Right renal cortex interstitium (tissue), 3 donors: Measurements from ENCODE around the gene CACNA2D1. TPM values are rescaled to one million over a fixed set of nuclear protein-coding genes. Genes with fewer than 3 reads are reported as not detected.
"Not testable (repeated sequence)": the region's sequence is repeated elsewhere in the genome, so short reads cannot be mapped to it uniquely, and the experiment has no call there.

Experiments
- DNase-seq, 3 donors: peaks; one replicate each; pipeline ENCODE4 v3.0.0-alpha.2; 2013; ENCODE audit warnings: low read depth in 3 of 3, low spot score in 2 of 3
- polyA plus RNA-seq, 3 donors: library from polyadenylated mRNA; unstranded; fragments of 120-200 nt; gene quantifications; one replicate each; pipeline ENCODE4 v1.2.1, GENCODE V29; 2013; ENCODE audit not compliant: insufficient read length in 3 of 3

The CACNA2D1 gene
- polyA plus RNA-seq, 3 donors, result 24.8 to 27.1 (median 25.3) TPM

GRCh38 chr7:82140608-82141007 lies 303.0 kb downstream of the CACNA2D1 start:
- DNase-seq, result not testable (repeated sequence)

- no peak for DNase-seq
Measured at GRCh38 chr7:82131215-82131614, 312.4 kb downstream of the CACNA2D1 start.

DNA sequence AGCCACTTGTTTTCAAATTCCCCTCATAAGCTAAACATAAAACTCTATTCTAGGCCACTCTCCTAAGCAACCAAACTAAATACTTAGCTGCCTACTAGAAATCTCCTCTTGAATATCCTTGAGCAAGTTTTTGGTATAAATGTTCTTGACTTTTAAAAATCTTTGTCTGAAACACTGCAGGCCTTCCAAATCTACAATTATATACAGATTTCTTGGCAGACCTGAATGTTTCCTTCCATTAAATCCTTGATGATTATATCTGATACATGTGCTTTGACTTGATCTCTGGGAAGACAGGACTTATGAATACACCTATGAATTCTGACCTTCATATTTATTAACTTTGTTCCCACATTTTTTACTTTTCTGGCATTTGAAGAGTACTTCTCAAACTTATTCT lies 314.5 kb downstream of the CACNA2D1 start:
- DNase-seq, result no peak

- DNase-seq, result no peak
Measured at GRCh38 chr7:82128546-82128945, 315.0 kb downstream of the CACNA2D1 start.

DNA sequence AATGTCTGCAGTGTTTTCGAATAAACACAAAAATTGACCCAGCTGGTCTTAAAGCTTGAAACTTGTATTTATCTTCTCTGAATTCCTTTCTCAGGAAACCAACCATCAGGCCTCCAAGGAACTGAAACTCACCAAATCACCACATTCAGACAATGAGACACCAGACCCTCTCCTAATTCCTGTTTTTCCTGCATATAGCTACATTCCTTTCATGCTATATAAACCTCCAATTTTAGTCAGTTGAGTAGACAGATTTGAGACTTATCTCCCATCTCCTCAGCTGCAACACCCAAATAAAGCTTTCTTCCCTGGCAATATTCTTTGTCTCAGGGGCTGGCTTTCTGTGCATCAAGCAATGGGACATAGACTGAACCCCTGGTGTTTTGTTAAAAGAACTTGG lies 317.0 kb downstream of the CACNA2D1 start:
- no peak for DNase-seq

DNA sequence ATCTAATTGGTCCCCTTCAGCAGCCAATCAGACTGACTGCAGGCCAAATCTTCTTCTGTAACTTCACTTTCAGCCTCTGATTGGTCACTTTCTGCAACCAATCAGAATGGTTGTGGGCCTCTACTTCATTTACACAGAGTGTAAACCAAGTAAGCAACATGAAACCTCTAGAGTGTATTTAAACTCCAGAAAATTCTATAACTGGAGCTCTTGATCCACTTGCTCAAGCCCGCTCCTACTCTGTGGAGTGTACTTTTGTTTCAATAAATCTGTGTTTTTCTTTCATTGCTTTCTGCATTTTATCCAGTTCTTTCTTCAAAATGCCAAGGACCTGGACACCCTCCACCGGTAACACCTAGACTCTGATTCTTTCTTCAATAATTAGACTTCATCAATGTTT lies 319.1 kb downstream of the CACNA2D1 start:
- no peak for DNase-seq

DNA sequence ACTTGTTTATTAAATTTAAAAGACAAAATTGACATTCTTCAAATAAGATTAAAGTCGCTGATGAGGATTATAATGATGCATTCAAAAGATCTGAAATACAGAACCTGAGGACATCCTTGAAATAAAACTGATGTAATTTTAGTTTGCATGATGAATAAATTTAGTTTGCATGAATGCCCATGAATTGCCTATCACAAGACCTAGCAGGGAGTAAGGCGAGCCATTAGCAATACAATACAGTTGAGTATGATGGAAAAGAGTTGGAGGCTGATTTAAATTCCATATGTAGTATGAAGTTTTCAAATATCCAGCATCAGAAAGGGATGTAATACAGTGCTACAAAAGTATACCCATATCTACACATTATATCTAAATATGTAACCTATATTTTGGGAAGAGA lies 321.3 kb downstream of the CACNA2D1 start:
- no peak for DNase-seq

DNA sequence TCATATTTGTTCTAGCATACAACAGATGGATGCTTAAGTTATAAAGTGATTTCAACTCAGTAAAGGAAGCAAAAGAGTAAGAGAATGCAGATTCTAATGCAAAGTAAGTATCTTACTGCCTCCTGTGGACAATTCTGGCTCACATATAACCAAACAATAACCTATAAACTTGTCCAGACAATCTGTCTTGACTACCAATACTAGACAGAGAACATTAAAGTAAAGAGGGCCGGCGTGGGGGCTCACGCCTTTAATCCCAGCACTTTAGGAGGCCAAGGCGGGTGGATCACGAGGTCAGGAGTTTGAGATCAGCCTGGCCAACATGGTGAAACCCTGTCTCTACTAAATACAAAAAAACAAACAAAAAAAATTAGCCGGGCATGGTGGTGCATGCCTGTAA lies 329.3 kb downstream of the CACNA2D1 start:
- DNase-seq, result no peak

DNA sequence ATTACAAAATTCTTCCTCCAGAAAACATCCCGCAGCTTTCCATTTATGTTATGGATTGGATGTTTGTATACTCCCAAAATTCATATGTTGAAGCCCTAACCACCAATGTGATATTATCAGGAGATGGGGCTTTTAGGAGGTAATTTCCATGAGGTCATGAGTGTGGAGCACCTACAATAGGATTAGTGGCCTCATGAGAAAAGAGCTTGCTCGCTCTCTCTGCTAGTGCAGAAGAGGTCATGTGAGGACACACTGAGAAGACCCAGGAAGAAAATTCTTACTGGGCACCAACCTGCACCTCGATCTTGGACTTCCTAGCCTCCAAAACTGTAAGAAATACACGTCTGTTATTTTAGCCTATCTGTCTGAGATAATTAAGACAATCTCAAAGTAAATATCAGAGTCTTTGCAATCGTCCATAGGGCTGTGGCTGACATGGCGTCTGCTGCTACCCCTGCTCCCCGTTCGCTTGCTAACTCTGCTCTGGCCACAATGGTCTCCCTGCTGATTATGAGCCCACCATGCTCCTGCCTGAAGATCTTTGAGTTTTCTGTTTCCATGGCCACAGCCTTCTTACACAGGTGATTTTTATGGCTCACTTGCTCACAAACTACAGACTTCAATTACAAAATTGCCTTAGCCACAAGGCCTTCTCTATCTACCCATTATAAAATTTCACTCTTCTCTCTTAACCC lies 333.3 kb downstream of the CACNA2D1 start:
- no peak for DNase-seq

GRCh38 chr7:82109288-82109687 lies 334.3 kb downstream of the CACNA2D1 start:
- no peak for DNase-seq

- no peak for DNase-seq
Measured at GRCh38 chr7:82106201-82106600, 337.4 kb downstream of the CACNA2D1 start.

GRCh38 chr7:82105463-82105862 lies 338.1 kb downstream of the CACNA2D1 start:
- DNase-seq, result no peak

- DNase-seq, result no peak
Measured at GRCh38 chr7:82098414-82098813, 345.2 kb downstream of the CACNA2D1 start.

DNA sequence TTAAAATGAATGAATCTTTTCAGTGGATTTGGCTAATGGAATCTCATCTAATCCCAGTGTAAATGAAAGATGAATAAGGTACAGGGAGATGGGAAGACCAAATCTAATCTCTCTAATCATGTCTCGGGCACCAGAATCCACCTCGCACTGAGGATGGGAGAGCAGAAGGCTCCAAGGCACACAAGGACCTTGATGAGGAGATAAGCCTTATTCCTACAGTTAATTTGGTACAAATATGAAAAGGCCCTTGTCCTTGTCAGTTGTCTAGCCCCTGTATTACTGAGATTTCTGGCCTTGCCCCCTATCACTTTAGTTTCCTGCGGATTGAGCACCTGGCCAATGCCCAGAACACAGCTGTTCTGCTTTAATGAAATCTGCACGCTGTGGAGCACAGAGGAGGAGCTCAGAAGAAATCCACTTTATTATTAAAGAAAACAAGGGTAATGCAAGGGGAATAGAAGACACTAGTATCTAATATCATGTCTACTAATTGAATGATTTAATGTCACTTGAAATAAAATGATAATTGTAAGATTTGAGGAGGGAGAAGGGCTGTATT lies 352.4 kb downstream of the CACNA2D1 start:
- DNase-seq, result no peak

- DNase-seq, result no peak
Measured at GRCh38 chr7:82087099-82087498, 356.5 kb downstream of the CACNA2D1 start.

DNA sequence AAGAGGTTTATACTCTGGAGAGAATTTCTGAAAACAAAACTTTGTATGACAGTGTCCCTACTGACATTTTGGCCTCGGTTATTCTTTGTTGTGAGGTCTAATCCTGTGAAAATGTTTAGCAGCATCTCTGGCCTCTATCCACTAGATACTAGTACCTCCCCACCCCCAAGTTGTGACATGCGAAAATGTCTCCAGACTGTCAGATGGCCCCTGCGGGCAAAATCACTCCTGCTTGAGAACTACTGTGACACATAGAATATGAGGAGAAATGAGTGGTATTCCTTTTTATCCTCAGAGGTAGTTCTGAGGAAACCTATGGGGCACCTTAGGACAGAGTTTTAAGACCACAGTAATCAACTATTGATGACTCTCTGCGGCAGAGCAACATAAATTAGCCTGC lies 358.5 kb downstream of the CACNA2D1 start:
- no peak for DNase-seq

DNA sequence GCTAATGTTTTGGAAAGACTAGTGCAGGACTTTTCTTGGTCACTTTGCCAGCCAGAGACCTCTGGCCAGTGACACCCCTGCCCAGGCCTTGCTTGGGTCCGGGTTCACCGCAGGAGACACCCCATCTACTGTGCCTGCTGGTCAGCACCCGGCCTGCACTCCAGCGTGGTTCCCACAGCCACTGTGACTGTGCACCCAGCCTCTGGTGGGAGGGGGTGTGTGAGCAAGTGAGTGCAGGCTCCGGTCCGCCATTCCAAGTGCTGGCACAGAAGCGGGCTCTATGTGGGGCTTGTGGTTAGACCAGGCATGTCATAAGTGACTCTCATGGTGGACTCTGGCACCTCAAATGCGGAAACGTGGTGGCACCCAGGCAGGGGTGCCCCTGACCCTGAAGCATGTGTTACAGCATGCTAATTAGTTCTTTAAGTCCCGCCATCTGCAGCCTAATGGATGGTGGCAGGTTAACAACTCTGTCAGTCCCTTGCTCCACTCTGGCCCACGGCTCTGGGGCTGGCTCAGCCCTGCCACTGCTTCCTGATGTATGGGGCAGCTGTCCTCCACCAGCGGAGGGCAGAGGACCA lies 361.8 kb downstream of the CACNA2D1 start:
- DNase-seq, result no peak

GRCh38 chr7:82080254-82080927 lies 363.2 kb downstream of the CACNA2D1 start:
- DNase-seq, result no peak

DNA sequence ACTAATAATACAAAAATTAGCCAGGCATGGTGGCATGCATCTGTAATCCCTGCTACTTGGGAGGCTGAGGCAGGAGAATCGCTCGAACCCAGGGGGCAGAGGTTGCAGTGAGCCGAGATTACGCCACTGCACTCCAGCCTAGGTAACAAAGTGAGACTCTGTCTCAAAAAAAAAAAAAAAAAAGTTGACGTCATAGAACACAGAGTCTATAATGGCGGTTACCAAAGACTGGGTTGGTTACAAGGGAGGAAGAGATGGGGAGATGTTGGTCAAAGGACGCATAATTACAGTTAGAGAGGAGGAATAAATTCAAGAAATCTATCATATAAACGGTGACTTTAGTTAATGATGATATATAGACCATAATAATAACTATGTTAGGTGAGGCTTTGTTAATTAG lies 364.1 kb downstream of the CACNA2D1 start:
- DNase-seq, result no peak

DNA sequence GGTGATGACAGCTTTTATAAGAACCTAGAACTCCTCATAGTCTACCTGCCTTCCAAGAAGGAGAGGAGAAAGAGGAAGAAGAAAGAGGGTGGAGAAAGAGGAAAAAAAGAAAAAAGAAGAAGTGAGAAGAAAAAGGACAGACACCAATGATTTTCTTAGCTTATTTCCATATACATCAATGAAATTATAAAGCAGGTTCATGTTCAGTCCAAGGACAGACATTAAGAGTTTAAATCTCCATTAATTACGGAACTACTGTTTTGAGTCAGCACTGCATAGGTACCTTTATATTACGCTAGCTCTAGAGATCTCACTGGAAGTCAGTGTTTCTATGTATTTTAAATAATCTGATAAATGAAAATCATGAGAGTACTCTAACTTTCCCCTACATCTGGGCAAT lies 364.8 kb downstream of the CACNA2D1 start:
- no peak for DNase-seq

- no peak for DNase-seq
Measured at GRCh38 chr7:82071468-82071867, 372.1 kb downstream of the CACNA2D1 start.
